ENCODE data around the gene POTEF.
"Not testable (repeated sequence)": the region's sequence is repeated elsewhere in the genome, so short reads cannot be mapped to it uniquely, and the experiment has no call there.

POTEF gene

DNA sequence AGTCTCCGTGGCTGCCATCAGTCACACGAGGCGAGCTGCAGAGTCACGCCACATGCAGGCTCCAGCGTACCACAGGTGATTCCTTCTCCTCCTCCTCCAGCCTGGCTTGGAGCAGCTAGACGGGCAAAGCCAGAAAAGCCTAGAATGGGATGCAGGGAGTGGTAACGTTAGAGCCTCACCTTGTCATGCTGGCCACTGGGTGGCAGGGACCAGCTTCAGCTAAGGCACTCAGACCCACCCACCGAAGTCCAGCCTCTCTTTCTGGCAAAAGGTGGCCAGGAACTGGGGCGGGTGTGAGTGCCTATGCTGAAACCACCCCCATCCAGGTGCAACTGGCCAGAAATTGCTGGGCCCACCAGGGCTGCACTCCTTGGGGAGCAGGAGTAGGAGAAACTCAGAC is 1.3 kb downstream of the POTEF start:
- not testable (repeated sequence) for DNase-seq

DNA sequence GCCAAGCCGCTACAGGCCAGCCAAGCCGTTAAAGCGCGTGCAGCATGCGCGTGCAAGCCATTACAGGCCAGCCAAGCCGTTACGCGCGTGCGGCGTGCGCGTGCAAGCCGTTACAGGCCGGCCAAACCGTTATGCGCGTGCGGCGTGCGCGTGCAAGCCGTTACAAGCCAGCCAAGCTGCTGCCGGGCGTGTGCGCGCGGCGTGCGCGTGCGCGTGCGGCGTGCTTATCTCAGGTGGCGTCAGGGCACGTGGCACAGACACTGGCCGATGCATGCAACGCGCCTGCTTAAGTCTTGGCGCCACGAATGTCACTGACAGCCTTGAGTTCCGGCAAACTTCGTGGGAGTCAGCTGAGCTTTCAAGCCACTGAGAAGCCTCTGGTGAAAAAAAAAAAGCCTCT is 8.1 kb downstream of the POTEF start:
- DNase-seq = not testable (repeated sequence)

DNA sequence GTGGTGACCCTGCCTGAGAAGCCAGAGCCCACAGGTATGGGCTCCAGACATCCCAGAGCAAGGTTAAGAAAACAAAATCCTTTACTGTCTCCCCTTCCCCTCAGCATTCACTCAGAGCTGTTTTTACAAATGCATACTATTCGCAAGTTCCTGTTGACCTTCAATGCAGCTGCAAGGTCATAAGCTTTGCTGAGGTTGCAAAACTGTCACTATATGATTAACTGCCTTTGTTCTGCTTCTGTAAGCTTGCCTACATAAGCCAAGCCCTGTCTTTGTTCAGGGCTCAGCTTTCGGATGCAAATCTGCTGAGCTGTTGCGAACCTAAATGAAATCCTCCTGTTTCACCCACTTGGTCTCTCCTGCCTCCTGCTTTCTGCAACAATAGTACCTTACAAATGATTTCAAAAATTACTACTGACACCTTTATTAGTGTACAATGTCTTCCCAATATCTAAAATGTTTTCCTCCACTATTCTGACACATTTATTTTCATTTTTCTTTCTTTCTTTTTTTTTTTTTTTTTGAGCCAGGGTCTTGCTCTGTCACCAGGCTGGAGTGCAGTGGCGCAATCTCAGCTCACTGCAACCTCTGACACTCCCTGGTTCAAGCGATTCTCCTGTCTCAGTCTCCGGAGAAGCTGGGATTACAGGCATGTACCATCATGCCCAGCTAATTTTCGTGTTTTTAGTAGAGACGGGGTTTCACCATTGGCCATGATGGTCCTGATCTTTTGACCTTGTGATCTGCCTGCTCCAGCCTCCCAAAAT is 26.2 kb downstream of the POTEF start:
- DNase-seq = peak; percentile 7

DNA sequence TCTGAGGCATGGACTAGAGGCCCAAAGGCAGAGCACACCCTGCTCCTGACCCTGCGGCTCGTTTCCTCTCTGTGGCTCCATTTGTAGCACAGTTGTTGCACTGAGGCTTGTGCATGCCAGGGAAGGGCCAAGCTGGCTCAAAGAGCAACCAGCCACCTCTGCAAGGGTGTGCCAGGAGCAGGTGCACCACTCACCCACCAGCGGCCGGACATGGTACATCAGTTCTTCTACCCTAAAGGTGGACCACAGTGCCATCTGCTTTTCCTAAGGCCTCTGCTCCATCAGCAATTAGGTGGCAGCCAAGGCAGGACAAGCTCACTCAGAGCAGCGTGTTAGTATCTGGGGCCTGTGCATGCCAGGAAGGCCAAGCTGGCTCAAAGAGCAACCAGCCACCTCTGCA is 66.4 kb downstream of the POTEF start:
- DNase-seq = not testable (repeated sequence)

DNA sequence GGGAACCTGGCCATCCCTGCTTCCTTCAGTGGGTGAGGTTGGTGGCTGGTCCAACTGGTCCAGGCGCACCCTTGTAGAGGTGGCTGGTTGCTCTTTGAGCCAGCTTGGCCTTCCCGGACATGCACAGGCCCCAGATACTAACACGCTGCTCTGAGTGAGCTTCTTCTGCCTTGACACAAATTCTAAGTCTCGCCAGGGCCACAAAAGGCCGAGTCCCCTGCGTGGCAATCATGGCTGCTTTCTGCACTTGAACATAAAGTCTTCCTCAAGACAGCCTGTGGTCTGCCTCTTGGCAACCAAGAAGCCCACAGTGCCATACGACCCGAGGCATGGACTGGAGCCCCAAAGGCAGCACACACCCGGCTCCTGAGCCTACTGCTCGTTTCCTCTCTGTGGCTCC is 69.0 kb downstream of the POTEF start:
- DNase-seq = not testable (repeated sequence)

DNA sequence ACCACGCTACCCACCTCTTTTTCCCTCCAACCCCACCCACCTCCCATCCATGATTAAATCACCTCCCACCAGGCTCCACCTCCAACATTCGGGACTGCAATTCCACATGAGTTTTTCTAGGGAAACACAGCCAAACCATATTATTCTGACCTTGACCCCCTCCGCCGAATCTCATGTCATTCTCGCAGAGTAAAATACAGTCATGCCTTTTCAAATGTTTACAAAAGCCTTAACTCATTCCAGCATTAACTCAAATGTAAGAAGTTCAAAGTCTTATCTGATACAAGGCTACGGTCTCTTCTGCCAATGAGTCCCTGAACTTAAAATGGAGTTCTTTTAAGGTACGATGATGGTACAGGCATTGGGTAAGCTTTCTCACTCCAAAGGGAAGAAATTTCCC is 72.7 kb downstream of the POTEF start:
- not testable (repeated sequence) for DNase-seq

DNA sequence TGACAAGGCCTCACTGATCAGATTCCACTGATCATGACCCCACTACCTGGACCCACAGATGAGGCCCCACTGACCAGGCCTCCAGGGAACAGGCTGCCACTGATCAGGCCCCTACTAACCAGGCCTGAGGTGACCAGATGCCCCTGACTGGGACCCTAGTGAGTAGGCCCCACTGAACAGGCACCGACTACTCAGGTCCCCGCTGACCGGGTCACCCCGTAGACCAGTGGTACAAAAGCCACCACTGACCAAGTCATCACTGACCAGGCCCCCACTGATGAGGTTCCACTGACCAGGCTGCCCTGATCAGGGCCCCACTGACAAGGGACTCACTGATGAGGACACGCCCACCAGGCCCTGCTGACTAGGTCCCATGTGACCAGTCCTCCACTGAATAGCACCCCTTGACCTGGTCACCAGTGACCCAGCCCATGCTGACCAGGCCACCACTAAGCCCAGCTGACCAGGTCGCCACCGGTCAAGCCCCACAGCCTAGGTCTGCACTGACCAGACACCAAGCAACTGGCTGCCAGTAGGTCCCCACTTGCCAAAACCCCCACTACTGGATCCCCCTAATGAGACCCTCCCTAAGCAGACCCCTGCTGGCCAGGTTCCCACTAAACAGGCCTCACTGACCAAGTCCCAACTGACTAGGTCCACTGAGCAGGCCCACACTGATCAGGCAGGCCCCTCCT is 75.7 kb downstream of the POTEF start:
- DNase-seq = not testable (repeated sequence)

DNA sequence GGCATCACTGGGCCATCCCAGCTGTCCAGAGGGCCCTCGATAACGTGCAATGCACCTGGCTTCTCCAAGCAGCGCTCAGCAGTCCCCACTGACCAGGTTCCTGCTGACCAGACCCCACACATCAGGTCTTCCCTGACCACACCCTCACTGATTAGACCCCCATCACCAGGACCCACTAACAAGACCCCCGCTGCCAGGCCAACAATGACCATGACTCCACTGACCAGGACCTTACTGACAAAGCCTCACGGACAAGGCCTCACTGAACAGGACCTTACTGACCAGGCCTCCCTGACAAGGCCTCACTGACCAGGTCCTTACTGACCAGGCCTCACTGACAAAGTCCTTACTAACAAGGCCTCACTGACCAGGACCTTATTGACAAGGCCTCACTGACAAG is 76.6 kb downstream of the POTEF start:
- not testable (repeated sequence) for DNase-seq

DNA sequence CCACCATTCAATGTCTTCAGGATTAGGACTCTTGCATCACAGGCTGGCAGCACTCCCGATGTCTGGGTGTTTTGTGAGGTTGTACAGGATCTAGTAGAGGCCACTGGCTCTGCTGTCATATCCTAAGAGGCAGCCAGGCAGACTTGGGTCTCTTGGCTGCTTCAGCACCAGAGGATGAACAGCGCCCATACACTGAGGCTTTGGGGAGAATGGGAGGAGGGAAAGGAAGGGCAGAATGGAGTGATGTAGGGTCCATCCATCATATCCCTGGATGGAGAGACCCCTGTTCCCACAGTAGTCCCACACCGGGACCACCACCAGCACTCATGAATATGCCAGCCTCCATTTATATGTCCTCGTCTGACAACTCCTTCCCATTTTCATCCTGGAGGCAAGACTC is 80.6 kb downstream of the POTEF start:
- DNase-seq = not testable (repeated sequence)

DNA sequence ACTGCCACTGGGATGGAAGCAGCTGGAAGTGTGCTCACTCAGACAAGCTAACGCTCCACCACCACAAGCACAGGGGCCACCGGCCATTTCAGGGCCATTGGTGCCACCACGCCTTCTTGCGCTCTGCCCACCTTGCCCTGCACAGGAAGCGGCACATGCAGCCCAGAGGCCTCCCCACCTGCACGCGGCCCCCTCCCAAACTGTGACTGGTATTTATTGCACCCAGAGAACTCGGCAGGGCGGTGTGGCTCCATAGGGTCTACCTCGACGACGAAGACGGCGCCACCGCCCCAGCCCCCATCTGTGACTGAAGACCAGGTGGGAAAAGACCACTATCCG is 90.8 kb downstream of the POTEF start:
- DNase-seq = not testable (repeated sequence)

DNA sequence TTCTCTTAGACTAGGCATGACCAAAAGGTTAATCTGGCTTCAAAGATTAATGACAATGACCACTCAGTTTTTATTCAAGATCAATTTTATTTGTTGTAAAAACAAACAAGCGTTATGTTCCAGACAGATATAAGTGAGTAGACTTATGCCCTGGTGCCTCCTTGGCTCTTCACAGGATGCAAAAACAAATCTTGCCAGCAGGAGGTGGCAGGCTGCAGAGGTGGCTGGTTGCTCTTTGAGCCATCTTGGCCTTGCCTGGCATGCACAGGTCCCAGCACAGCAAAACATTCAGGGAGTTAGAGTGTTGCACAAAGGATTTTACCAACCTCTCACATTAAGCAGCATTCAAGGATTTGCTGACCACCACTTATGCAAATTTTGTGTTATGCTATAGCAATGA is 103.1 kb downstream of the POTEF start:
- DNase-seq = not testable (repeated sequence)

All from islet precursor cell (in vitro differentiated cells).